Testis (tissue), 2 donors: ENCODE results near the gene MYOM3.

Experiments
- POLR2A ChIP-seq: fragments of 450-650 bp; IDR thresholded peaks from one replicate; pipeline ENCODE4 v1.6.1; 2017; ENCODE audit warnings: antibody characterized with exemption, mild to moderate bottlenecking, moderate library complexity
- TF ChIP-seq, protein P1 (sequence below), 3 experiments: fragments of 450-650 bp in 2 of 3; fragments of 200-600 bp in 1 of 3; sonication (generic) in 1 of 3; IDR thresholded peaks; one replicate each; pipeline ENCODE4 v1.5.1; 2016 to 2019; ENCODE audit warnings: antibody characterized with exemption in 3 of 3, mild to moderate bottlenecking in 2 of 3, moderate library complexity in 1 of 3

DNA sequence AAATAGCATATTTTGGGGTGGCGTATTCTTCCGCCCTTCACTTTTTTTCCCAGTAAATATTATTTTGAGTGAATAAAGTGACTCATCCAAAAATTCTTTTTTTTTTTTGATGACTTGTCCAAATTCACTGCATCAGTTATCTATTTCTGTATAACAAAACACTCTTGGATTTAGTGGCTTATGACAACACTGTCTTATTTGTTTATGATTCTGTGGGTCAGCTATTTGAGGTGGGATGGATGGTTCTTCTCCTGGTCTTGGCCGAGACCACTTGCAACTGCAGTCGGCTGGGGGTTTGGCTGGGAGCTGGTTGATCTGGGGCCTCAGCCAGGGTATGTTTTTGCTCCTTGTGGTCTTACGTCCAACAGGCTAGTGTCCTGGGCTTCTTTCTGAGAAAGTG lies 91.9 kb downstream of the MYOM3 start:
- TF ChIP-seq, protein P1, sequence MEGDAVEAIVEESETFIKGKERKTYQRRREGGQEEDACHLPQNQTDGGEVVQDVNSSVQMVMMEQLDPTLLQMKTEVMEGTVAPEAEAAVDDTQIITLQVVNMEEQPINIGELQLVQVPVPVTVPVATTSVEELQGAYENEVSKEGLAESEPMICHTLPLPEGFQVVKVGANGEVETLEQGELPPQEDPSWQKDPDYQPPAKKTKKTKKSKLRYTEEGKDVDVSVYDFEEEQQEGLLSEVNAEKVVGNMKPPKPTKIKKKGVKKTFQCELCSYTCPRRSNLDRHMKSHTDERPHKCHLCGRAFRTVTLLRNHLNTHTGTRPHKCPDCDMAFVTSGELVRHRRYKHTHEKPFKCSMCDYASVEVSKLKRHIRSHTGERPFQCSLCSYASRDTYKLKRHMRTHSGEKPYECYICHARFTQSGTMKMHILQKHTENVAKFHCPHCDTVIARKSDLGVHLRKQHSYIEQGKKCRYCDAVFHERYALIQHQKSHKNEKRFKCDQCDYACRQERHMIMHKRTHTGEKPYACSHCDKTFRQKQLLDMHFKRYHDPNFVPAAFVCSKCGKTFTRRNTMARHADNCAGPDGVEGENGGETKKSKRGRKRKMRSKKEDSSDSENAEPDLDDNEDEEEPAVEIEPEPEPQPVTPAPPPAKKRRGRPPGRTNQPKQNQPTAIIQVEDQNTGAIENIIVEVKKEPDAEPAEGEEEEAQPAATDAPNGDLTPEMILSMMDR (IDR thresholded peaks at IDR 0.05): no peak
- no peak for TF ChIP-seq POLR2A
